ENCODE results near the gene TPT1.

- no peak for TF ChIP-seq CTCF (conservative IDR thresholded peaks at IDR 0.05 in 1 of 2, IDR thresholded peaks at IDR 0.05 in 1 of 2; ENCODE audit: extremely low read depth in 1 of 2, insufficient read depth in 1 of 2, low read depth in 1 of 2, low read length in 2 of 2)
- no peak for TF ChIP-seq EZH2 (IDR thresholded peaks at IDR 0.05; ENCODE audit: borderline replicate concordance, low read length)
Observed at GRCh38 chr13:45350152-45350551, 9.2 kb upstream of the TPT1 start.

Measured in mammary epithelial cell (primary cell).